NOMO-1 treated with dmso at 0.1 percent for 144 hours (cell line): ENCODE measurements around the gene CD33.
A peak's percentile ranks its signal among the peaks of the same experiment; 100 is the strongest.

Experiments used
- DNase-seq: peaks from one replicate; lab custom pipeline; 2025; ENCODE audit not compliant: unreplicated experiment; lab: John Stamatoyannopoulos, UW

Gene CD33

DNA sequence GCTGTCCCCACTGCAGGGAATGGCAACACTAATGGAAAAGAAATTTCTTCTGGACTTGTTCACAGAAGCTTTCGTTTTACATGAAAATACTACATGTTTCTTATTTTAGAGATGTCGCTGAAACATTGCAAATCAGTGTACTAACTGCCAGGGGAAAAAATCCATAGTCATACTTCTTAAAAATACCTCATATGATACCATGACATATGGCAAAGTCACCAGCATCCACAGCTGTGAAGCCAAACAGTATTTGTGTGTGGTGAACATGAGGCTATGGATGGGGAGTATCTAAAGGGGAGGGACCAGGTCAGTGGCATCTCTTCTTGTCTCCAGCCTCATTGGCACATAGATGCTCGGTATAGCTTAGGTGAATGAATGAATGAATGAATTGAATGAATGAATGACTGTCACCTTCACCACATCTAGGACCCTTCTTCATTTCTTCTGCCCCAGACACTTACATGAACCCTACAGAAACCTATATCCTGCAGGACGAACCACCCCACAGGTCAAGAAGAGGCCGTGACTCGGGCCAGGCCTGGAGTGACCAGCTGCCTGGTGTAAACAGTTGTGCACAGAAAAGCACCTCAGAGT is 14.6 kb upstream of the CD33 start:
- DNase-seq: no peak

DNA sequence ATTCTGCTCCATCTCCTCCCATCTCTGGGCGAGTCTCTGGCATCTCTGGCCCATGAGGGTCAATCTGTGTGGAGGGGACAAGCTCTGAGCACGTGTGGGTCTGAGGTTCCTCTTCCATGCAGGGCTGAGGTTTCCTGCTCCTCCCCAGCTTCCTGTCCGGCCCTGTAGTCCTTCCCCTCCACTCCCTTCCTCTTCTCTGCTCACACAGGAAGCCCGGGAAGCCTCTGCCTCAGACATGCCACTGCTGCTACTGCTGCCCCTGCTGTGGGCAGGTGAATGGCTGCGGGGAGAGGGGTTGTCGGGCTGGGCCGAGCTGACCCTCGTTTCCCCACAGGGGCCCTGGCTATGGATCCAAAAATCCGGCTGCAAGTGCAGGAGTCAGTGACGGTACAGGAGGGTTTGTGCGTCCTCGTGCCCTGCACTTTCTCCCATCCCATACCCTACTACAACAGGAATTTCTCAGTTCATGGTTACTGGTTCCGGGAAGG is 14.0 kb upstream of the CD33 start:
- peak; percentile 77 for DNase-seq

- DNase-seq: no peak
Measured at GRCh38 chr19:51211833-51212232, 13.0 kb upstream of the CD33 start.

DNA sequence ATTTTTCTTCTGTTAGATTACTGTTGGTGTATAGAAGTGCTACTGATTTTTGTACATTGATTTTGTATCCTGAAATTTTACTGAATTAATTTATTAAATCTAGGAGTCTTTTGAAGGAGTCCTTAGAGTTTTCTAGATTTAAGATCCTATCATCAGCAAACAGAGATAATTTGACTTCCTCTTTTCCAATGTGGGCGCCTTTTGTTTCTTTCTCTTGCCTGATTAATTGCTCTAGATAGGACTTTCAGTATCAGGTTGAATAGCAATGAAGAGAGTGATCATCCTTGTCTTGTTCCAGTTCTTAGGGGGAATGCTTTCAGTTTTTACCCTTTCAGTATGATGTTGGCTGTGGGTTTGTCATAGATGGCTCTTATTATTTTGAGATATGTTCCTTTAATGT is 5.6 kb upstream of the CD33 start:
- no peak for DNase-seq

- no peak for DNase-seq
Measured at GRCh38 chr19:51219971-51220370, 4.9 kb upstream of the CD33 start.

DNA sequence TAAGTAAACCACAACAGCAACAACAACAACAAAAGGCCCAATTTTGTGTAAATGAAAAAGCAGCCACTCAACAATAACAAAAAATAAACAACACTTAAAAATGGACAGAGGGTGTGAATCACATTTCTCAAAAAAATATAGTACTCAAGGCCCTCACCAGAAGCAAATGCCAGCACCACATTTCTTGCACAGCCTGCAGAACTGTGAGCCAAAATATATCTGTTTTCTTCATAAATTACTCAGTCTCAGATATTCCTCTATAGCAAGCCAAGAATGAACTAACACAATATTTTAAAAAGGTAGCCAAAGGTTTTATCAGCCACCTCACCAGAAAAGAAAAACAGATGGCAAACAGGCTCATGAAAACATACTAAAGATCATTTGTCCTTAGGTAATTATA is 3.9 kb upstream of the CD33 start:
- no peak for DNase-seq

DNA sequence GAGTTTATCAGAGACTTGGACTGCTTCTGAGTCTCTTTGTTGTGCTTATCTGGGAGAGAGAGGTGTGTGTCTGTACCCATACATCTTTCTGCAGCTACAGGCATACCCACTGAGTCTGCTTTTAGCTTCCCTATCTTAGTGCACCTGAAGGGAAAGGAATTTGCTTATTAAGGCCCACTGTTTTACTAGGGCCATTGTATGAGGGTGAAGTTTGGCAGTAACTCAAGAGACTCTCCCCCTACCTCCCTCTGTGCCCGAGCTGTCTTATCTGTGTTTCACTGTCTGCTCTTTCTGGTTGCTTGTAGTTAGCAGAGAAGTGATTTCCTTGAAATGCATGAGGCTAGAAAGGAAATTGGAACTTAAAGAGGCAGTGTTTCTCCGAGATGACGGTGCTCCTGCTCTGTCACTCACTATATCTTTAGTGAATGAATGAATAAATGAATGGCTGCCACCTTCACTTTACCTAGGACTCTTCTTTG is 678 bp upstream of the CD33 start:
- DNase-seq: no peak

DNA sequence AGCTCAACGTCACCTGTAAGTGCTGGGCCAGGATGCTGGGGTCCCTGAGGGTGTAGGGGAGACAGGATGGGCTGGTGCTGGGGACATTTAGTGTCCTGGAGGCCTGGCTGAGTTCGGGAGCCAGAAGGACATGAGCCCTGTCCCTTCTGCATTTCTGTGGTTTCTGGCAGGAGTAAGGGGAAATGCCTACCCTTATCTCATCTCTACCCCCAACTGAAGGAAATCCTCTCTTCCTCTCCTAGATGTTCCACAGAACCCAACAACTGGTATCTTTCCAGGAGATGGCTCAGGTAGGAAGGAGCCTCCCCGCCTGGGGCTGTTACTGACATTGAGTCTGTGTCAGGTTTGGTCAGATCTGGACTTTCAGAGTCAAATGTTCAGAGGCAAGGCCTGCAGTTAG is 1.2 kb downstream of the CD33 start:
- DNase-seq: no peak

GRCh38 chr19:51227326-51227725 is 2.4 kb downstream of the CD33 start:
- no peak for DNase-seq

DNA sequence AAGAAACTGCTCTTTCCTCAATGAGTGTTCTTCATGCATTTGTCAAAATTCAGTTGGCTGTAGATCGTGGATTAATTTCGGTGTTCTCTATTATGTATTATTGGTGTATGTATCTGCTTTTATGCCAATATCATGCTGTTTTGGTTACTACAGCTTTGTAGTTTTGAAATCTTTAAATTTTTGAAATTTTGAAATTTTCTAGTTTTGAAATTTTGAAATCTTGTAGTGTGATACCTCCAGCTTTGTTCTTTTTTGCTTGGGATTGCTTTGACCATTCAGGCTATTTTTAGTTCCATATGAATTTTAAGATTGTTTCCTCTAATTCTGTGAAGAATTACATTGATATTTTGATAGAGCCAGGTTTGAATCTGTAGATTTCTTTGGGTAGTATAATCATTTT is 3.1 kb downstream of the CD33 start:
- no peak for DNase-seq

- no peak for DNase-seq
Measured at GRCh38 chr19:51240866-51241265, 16.0 kb downstream of the CD33 start.

DNA sequence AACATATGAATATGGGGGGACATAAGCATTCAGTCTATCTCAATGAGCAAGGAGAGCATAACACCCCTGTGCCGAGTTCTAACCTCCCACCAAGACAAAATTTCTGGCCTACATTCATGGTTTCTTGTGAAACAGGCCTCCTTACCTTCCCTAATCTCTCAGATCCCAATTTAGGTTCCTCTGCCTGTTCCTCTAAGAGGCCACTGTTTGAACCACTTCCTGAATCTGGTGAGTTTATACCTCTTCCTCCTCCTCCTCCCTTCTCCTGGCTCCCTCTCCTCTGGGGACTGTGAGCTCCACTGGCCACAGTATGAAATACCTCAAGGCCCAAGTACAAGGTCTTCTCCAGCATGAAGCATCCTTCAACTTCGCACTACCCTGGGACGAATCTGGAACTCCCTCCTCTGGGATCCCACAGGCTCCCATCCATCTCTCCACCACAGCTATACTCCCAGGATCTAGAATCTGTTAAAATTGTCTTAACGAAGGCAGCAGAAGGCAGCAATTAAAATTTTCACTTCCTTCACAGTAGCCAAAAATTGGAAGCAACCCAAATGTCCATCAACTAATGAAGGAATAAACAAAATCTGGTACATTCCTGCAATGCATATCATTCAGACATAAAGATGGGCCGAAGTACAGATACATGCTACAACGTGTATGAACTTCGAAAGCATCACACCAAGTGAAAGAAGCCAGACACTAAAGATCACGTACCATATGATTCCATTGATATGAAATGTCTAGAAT is 18.2 kb downstream of the CD33 start:
- peak; percentile 24 for DNase-seq

- DNase-seq: peak; percentile 65
Measured at GRCh38 chr19:51246164-51246552, 21.3 kb downstream of the CD33 start.

- no peak for DNase-seq
Measured at GRCh38 chr19:51247972-51248590, 23.2 kb downstream of the CD33 start.

DNA sequence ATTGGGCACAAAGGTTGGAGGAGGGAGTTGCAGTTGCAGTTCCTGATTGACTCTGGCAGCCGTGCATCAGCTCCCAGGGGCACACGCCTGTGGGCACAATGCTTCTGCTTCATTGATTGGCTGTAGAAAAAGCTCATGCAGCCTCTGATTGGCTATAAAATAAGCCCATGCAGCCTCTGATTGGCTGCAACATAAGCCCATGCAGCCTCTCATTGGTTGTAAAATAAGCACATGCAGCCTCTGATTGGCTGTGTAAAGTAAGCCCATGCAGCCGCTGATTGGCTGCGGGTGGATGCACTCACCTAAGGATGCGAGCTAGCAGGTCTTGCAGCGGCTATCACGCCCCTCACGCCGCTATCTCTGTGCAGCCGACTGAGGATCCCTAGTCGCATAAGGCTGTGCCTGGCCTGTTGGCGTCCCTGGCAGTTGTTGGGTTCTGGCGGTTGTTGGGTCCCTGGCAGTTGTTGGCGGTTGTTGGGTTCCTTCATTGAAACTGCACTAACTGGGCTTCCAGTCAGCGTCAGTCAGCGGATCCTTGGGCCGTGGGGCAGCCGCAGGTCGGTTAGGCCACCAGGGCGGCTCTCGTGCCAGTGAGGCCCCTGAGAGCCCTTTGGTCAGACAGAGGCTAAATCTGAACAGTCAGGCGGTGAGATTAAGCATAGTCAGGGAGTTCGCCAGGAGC is 26.0 kb downstream of the CD33 start, which contains the start of gene SIGLECL1:
Gene SIGLECL1 (plus strand): TSS at position 295 of the 682 bp plus-strand sequence. CDS start 12,993 bp downstream, outside the sequence.
- DNase-seq: no peak

GRCh38 chr19:51251468-51251820 is 26.6 kb downstream of the CD33 start:
- DNase-seq: no peak

DNA sequence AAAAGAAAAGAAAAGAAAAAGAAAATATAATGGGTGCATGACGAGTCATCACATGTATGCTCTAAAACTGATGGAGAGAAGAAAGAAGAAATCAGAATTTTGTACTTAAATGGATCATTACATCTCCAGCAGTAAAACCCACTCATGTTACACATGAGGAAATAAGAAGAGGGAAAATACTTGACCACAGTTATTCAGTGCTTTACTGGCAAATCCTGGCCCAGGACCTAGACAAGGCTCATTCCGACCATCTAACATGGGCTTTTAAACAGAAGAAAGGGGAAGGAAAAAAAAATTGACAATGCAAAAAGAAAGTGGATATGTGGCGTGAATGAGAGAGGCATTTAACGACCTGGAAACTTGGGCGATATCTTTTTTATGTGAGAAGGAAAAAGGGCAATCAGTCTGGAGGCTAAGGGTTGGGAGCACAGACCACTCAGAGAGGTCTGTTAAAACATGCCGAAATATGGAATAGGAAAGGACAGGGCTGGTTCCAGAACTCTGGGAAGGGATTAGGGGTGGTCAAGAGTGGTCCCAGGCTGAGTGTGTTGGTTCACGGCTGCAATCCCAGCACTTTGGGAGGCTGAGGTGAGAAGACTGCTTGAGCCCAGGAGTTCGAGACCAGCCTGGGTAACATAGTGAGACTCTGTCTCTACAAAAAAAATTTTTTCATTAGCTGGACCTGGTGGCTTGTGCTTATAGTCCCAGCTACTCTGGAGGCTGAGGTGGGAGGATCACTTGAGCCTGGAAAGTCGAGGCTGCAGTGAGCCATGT is 27.6 kb downstream of the CD33 start:
- no peak for DNase-seq

DNA sequence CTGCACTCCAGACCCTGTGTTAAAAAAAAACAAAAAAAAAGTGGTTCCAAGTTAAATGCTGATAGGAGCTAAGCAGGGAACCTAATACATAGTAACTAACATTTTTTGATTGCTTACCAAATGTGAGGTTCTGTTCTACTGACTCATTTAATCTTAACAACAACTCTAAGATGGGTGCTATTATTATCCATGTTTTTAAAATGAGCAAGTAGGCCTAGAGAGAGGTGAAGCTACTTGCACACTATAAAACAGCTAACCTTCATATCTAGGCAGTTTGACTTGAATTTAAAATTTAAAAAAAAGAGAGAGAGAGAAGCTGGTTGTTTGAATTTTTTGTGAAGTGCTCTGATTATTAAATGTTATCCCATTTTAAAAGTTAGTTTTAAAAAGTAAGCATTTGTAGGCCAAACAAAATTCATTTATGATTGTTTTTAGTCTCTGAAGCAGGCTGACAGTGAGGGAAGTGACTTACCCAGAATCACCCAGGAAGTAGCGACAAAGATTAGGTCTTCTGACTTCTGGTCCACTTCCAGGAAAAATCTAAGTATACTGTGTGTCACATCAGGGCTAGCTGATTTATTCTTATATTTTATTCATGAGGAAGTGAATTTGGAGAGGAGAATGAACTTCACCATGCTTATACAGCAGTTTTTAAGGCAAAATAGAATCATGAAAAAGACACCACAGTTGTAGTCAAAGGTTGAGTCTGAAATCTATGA is 28.4 kb downstream of the CD33 start:
- DNase-seq: no peak

DNA sequence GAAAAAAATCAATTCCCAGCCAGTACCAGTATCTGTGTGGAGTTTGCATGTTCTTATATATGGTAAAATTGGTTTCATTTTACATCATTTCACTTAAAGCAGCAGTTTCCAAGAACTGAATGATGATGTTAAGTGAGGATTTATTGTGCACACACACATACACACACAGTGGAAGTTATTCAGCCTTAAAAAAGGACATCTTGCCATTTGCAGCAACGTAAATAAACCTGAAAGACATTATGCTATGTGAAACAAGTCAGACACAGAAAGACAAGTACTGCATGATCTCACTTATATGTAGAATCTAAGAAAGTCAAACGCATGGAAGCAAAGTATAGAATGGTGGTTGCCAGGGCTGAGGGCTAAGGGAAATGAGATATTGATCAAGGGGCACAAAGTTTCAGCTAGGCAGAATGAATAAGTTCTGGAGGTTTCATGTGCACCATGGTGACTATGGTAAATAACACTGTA is 31.3 kb downstream of the CD33 start:
- DNase-seq: no peak

- no peak for DNase-seq
Measured at GRCh38 chr19:51257471-51257870, 32.6 kb downstream of the CD33 start.
